Measurements from ENCODE around the gene GPX4.
"Not testable (repeated sequence)": the region's sequence is repeated elsewhere in the genome, so short reads cannot be mapped to it uniquely, and the experiment has no call there.

The GPX4 gene

DNA sequence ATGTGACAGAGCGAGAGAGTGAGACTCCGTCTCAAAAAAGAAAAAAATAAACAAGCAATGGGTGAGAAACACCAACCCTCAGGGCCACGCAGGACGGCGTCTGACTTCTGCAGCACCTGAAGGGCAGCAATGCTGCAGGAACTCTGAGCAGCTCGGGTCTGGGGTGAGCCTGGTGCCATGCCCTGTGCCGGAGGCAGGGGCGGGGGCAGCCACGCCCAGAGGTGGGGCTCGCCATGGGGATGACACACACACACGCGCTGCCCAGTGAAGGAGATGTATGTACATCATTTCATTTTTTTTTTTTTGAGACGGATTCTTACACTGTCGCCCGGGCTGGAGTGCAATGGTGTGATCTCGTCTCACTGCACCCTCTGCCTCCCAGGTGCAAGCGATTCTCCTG, 24.3 kb downstream of the GPX4 start:
- H3K4me3 ChIP-seq (ENCODE audit: low read depth, low read length) = no peak overlapping the region
- TF ChIP-seq, protein P1, sequence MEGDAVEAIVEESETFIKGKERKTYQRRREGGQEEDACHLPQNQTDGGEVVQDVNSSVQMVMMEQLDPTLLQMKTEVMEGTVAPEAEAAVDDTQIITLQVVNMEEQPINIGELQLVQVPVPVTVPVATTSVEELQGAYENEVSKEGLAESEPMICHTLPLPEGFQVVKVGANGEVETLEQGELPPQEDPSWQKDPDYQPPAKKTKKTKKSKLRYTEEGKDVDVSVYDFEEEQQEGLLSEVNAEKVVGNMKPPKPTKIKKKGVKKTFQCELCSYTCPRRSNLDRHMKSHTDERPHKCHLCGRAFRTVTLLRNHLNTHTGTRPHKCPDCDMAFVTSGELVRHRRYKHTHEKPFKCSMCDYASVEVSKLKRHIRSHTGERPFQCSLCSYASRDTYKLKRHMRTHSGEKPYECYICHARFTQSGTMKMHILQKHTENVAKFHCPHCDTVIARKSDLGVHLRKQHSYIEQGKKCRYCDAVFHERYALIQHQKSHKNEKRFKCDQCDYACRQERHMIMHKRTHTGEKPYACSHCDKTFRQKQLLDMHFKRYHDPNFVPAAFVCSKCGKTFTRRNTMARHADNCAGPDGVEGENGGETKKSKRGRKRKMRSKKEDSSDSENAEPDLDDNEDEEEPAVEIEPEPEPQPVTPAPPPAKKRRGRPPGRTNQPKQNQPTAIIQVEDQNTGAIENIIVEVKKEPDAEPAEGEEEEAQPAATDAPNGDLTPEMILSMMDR (conservative IDR thresholded peaks at IDR 0.05; ENCODE audit: low read depth, low read length) = no peak
- DNase-seq (ENCODE audit: low read depth) = no peak

DNA sequence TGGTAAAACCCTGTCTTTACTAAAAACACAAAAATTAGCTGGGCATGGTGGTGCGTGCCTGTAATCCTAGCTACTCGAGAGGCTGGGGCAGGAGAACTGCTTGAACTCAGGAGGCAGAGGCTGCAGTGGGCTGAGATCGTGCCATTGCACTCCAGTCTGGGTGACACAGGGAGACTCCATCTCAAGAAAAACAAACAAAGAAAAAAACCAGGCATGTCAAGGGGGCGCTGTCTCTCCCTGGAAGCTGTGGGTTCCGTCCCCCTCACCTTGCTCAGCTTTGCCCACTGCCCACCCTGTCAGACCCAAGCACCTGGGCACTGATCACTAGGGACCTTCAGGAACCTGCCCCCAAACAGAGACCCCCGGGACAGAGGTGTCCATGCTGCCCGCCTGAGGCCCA, 25.3 kb downstream of the GPX4 start:
- TF ChIP-seq, protein P1 (conservative IDR thresholded peaks at IDR 0.05; ENCODE audit: low read depth, low read length) = peak; percentile 19
- H3K4me3 ChIP-seq (ENCODE audit: low read depth, low read length) = not testable (repeated sequence)

DNA sequence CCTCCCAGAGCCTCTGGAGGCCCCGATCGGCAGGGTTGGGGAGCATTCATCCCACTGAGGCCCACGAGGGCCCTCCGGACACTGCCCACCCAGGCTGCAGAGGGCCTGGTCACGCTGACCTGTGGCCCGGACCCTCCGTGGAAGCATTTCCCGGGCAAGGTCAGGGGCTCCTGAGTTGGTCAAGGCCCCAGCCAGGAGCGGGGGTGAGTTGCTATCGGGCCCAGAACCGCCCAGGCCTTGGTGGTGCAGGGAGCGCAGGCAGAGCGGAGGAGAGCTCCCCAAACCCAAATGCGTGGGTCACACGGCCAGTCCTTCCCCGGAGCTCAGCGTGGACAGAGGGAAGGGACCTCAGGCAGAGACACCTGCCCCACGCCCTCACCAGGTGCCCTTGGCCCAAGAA, 25.7 kb downstream of the GPX4 start:
- H3K4me3 ChIP-seq (ENCODE audit: low read depth, low read length) = no peak overlapping the region
- DNase-seq (ENCODE audit: low read depth) = no peak
- TF ChIP-seq, protein P1 (conservative IDR thresholded peaks at IDR 0.05; ENCODE audit: low read depth, low read length) = no peak

More for the DNA sequence above, 25.3 kb downstream of the GPX4 start:
- not testable (repeated sequence) for DNase-seq (ENCODE audit: low read depth)

DNA sequence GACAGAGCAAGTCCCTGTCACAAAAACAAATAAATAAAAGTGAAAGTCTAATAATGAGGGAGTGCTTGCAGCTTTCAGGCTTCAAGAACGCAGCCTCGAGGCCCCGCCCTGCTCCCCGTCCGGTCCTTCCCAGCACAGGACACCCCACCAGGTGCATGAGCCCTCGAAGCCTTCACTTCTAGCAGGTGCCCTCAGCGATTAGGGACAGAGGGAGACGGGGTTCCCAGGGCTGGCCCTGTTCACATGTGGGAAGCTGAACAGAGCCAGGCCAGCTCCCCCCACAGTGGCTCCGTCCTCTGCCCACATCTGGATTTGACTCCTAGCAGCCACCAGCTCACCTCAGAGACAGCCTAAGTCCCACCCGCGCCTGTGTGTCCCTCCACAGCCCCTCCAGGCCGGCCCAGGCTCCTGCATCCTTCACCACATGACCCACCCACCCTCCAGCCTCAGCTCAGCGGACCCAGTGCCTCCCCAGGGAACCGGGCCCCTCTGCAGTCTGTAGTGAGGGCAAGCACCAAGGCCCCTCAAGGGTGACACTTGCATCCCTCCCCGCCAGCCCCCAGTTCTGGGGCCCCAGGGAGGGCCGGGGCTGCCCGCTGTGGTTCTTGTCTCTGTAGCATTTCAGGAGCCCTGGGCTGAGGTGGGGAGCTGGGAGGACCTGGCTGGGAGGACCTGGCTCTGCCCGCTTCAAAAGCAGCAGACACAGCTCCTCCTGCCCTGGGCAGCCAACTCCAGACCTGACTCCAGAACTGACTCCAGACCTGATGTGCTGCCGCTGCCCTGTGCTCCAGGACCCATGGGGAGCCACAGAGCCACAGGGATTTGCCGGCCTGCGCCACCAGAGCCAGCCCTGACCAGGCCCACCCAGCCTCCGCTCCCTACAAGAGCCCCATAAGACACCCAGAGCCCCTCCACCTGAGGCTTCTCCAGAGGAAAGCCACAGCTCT, 27.2 kb downstream of the GPX4 start:
- no peak for DNase-seq (ENCODE audit: low read depth)
- TF ChIP-seq, protein P1 (conservative IDR thresholded peaks at IDR 0.05; ENCODE audit: low read depth, low read length) = no peak
- peak overlapping the region; percentile 80 for H3K4me3 ChIP-seq (ENCODE audit: low read depth, low read length)

DNA sequence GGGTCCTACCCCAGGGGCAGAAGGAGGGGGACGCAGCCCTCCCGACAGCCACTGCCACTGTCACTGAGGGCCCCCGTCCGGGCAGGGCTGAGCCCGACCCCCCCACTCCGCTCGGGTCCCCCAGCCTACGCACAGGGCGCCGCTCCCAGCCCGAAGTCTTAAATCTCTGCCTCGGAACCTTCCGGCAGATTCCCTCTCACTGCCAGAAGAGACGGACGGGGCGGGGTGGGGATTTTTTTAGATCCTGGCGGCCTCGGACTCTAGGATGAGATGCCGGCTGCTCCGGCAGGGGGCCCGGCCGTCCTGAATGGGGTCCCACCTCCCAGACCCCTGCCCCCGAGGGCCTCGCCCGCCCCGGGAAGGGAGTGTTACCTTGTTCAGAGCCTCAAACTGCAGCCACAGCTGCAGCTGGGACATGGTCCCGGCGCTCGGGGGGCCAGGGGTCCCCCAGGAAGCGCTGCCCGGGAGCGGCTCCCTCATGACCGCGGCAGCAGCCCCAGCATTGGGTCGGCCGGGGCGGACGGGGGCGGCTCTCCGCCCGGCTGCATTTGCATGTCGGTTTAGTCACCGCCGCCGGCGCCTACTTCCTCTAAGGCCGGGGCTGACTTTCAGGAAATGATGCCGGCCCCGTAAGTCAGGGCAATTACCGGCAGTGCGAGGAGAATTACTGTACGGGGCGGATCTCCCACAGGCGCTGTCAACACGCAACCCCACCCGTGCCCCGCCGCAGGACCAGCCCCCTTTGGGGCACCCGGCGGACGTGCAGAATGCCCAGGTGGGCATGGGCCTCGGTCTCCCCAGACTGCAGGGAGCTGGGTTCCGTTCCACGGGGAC, 28.1 kb downstream of the GPX4 start:
- TF ChIP-seq, protein P1 (conservative IDR thresholded peaks at IDR 0.05; ENCODE audit: low read depth, low read length) = peak; percentile 16
- peak overlapping the region; percentile 80 for H3K4me3 ChIP-seq (ENCODE audit: low read depth, low read length)
- peak; percentile 92 for DNase-seq (ENCODE audit: low read depth)

DNA sequence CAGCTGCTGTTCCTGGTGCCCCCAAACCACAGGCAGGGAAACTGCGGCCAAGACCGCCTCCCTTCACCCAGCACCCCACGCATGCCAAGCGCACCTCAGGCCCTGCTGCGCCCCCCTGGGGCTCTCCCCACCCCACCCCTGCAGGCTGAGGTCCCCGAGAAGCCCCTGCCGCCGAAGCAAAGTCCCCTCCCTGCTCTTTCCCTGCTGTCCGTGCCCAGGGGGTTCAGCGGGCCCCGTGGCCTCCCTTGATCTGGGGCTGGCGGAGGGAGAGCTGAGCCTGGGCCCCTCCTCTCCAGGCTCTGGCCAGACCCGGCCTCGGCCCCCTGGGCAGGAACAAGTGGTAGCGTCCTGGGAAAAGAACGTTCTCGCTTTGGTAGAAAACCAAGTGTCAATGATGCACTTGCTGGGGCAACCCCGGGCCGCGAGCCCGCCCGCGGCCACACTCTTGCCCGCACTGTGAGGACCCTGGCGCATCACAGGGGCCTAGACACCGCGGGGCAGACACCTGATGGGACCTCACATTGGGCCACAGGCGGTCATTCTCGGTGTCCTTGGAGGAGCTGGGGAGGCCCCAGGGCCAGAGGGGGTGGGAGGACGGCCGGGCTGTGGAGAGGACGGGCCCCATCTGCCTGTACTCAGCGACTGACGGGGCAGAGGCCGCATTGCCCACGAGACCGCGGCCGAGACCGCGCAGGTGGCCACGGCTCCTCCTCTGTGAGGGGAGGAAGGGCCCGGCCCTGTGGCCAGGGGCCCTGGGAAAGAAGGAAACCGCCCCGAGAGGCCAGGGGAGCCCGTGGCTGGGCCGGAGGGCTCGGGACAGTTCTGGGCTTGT, 29.0 kb downstream of the GPX4 start:
- no peak for DNase-seq (ENCODE audit: low read depth)
- TF ChIP-seq, protein P1 (conservative IDR thresholded peaks at IDR 0.05; ENCODE audit: low read depth, low read length) = no peak
- peak overlapping the region; percentile 80 for H3K4me3 ChIP-seq (ENCODE audit: low read depth, low read length)
